MCF 10A (cell line): ENCODE measurements around the gene ERVW-1. TPM values are rescaled to one million over a fixed set of nuclear protein-coding genes. Genes with fewer than 3 reads are reported as not detected.
"Not testable (repeated sequence)": the region's sequence is repeated elsewhere in the genome, so short reads cannot be mapped to it uniquely, and the experiment has no call there.

Experiments used
- BruUV-seq: library from RNA; stranded (reverse); fragments of 400-500 nt; replicated peaks from 2 replicates; lab custom pipeline; 2021; lab: Mats Ljungman, UMichigan
- CTCF ChIA-PET: fragments of 300-600 bp; sonication (Branson Sonifier 250); formaldehyde crosslinking; extraction: SDS; loops from one replicate; lab custom pipeline; 2021; ENCODE audit warnings: antibody characterized with exemption, inconsistent platforms; lab: Yijun Ruan, JAX
- POLR2A ChIA-PET: fragments of 300-600, 350-650 bp; sonication (Branson Sonifier 250); formaldehyde crosslinking; extraction: SDS; loops from one replicate; lab custom pipeline; 2020; ENCODE audit warnings: antibody characterized with exemption, inconsistent platforms; lab: Yijun Ruan, JAX
- DNase-seq: peaks from one replicate; pipeline ENCODE4 v3.0.0-alpha.2; 2018; ENCODE audit not compliant: unreplicated experiment
- H3K27ac Mint-ChIP-seq: one replicate; pipeline ENCODE4 v1.8.0; 2022; ENCODE audit warnings: mild to moderate bottlenecking, low read depth, mixed read lengths; ENCODE audit not compliant: unreplicated experiment
- H3K27me3 Mint-ChIP-seq: one replicate; pipeline ENCODE4 v1.8.0; 2022; ENCODE audit warnings: mixed read lengths; ENCODE audit not compliant: insufficient read depth, unreplicated experiment
- H3K36me3 Mint-ChIP-seq: one replicate; pipeline ENCODE4 v1.8.0; 2022; ENCODE audit warnings: mild to moderate bottlenecking, moderate library complexity, mixed read lengths; ENCODE audit not compliant: insufficient read depth, unreplicated experiment
- H3K4me1 Mint-ChIP-seq: one replicate; pipeline ENCODE4 v1.8.0; 2022; ENCODE audit warnings: mixed read lengths; ENCODE audit not compliant: insufficient read depth, unreplicated experiment
- H3K4me3 Mint-ChIP-seq: one replicate; pipeline ENCODE4 v1.8.0; 2022; ENCODE audit warnings: mild to moderate bottlenecking, moderate library complexity, mixed read lengths; ENCODE audit not compliant: unreplicated experiment
- H3K9me3 Mint-ChIP-seq: one replicate; pipeline ENCODE4 v1.8.0; 2022; ENCODE audit warnings: mixed read lengths; ENCODE audit not compliant: unreplicated experiment
- CTCF ChIP-seq: fragments of 200-600 bp; IDR thresholded peaks from one replicate; pipeline ENCODE4 v1.8.0; 2022; ENCODE audit warnings: antibody characterized with exemption, mild to moderate bottlenecking; ENCODE audit not compliant: unreplicated experiment
- intact Hi-C: fragments of 100-400 bp; cut with micrococcal nuclease; formaldehyde crosslinking; loops from 2 replicates; pipeline ENCODE4 v1.14.1; 2022
- total RNA-seq: library from RNA; stranded (reverse); gene quantifications from 2 replicates; pipeline ENCODE4 v1.2.3, GENCODE V29; 2022

The ERVW-1 gene
- total RNA-seq, 1 experiment from 2014 or later = not detected

- no peaks in the 10 kb centered on the region for H3K27me3 Mint-ChIP-seq
- no peaks in the 10 kb centered on the region for H3K4me1 Mint-ChIP-seq
- DNase-seq = no peak
- H3K4me3 Mint-ChIP-seq = no peak overlapping the region
- ChIA-PET POLR2A (no interaction called here), CTCF (interaction anchor here (0.6 kb wide), 1 partner anchor 31 kb away, joined by 3 read pairs; no protein-coding TSS in a partner anchor)
- no peaks in the 10 kb centered on the region for H3K9me3 Mint-ChIP-seq
- peaks cover 66% of the 10 kb centered on the region for H3K36me3 Mint-ChIP-seq
- no peak for TF ChIP-seq CTCF
- H3K27ac Mint-ChIP-seq = no peak overlapping the region
- BruUV-seq = no TSS peak
- intact Hi-C loops = no loop called here
Observed at GRCh38 chr7:92487804-92488203, 10.1 kb upstream of the ERVW-1 start.

GRCh38 chr7:92485974-92486373, 8.2 kb upstream of the ERVW-1 start:
- no peaks in the 10 kb centered on the region for H3K27me3 Mint-ChIP-seq
- no peak overlapping the region for H3K27ac Mint-ChIP-seq
- intact Hi-C loops = no loop called here
- no peaks in the 10 kb centered on the region for H3K4me1 Mint-ChIP-seq
- no TSS peak for BruUV-seq
- no peaks in the 10 kb centered on the region for H3K9me3 Mint-ChIP-seq
- no peak for DNase-seq
- ChIA-PET POLR2A (no interaction called here), CTCF (interaction anchor here (0.7 kb wide), 1 partner anchor 392 kb away, joined by 3 read pairs; no protein-coding TSS in a partner anchor)
- H3K4me3 Mint-ChIP-seq = no peak overlapping the region
- H3K36me3 Mint-ChIP-seq = peaks cover 47% of the 10 kb centered on the region
- no peak for TF ChIP-seq CTCF

GRCh38 chr7:92485267-92485892, 7.6 kb upstream of the ERVW-1 start:
- BruUV-seq = no TSS peak
- no peak for TF ChIP-seq CTCF
- H3K9me3 Mint-ChIP-seq = no peaks in the 10 kb centered on the region
- no peaks in the 10 kb centered on the region for H3K27me3 Mint-ChIP-seq
- no peak for DNase-seq
- H3K27ac Mint-ChIP-seq = no peak overlapping the region
- H3K4me3 Mint-ChIP-seq = no peak overlapping the region
- H3K4me1 Mint-ChIP-seq = no peaks in the 10 kb centered on the region
- H3K36me3 Mint-ChIP-seq = peaks cover 42% of the 10 kb centered on the region
- intact Hi-C loops = no loop called here
- POLR2A ChIA-PET = no interaction called here
- CTCF ChIA-PET = no interaction called here

- H3K9me3 Mint-ChIP-seq, CTCF ChIA-PET, H3K4me3 Mint-ChIP-seq, BruUV-seq, H3K27me3 Mint-ChIP-seq, POLR2A ChIA-PET, H3K4me1 Mint-ChIP-seq, DNase-seq, H3K27ac Mint-ChIP-seq, intact Hi-C loops: not testable (repeated sequence)
- peaks cover 35% of the 10 kb centered on the region for H3K36me3 Mint-ChIP-seq
Observed at GRCh38 chr7:92484226-92484625, 6.5 kb upstream of the ERVW-1 start.

GRCh38 chr7:92483624-92484023, 5.9 kb upstream of the ERVW-1 start:
- H3K4me1 Mint-ChIP-seq = not testable (repeated sequence)

GRCh38 chr7:92479146-92479545, 1.4 kb upstream of the ERVW-1 start:
- H3K4me1 Mint-ChIP-seq, BruUV-seq, H3K4me3 Mint-ChIP-seq, DNase-seq, CTCF ChIA-PET, POLR2A ChIA-PET, intact Hi-C loops, H3K27ac Mint-ChIP-seq, H3K9me3 Mint-ChIP-seq, H3K27me3 Mint-ChIP-seq: not testable (repeated sequence)
- H3K36me3 Mint-ChIP-seq = peaks cover 10% of the 10 kb centered on the region

More at GRCh38 chr7:92483624-92484023, 5.9 kb upstream of the ERVW-1 start:
- H3K27me3 Mint-ChIP-seq, H3K27ac Mint-ChIP-seq, BruUV-seq, H3K9me3 Mint-ChIP-seq, CTCF ChIA-PET, intact Hi-C loops, H3K4me3 Mint-ChIP-seq, DNase-seq: not testable (repeated sequence)
- POLR2A ChIA-PET = interaction anchor here (0.6 kb wide), 1 partner anchor 34 kb away, joined by 3 read pairs; no protein-coding TSS in a partner anchor
- H3K36me3 Mint-ChIP-seq = peaks cover 32% of the 10 kb centered on the region
